Left colon (tissue), 2 donors: ENCODE results near the gene TTC16. TPM values are rescaled to one million over a fixed set of nuclear protein-coding genes. Genes with fewer than 3 reads are reported as not detected.
A peak's percentile ranks its signal among the peaks of the same experiment; 100 is the strongest.

ENCODE experiments used
- ATAC-seq: fragments of 200-7000 bp; cut with Tn5 transposase; one replicate; pipeline ENCODE4 v1.9.1; 2020; ENCODE audit warnings: mild to moderate bottlenecking, moderate library complexity
- DNase-seq, 2 donors: peaks; one replicate each; pipeline ENCODE4 v3.0.0-alpha.2; 2020
- intact Hi-C, 2 donors: fragments of 100-400 bp; cut with DNase I in 1 of 2; cut with micrococcal nuclease in 1 of 2; formaldehyde crosslinking; loops; one replicate each; pipeline versions ENCODE4 v1.11.2 to v1.14.0; 2022; cut with DNase I, micrococcal nuclease
- total RNA-seq, 2 donors: library from RNA; stranded (reverse); fragmentation: NEBNext Ultra II Directional; extraction: Animal tissue kit (Norgen Biotek cat#: 25700); gene quantifications; one replicate each; pipeline ENCODE4 v1.2.1, GENCODE V29; 2021
- donor health status: DM: no; HTN: no; CAD: no.
- donor health status: DM: yes; HTN: yes; CAD: no.

The TTC16 gene
- total RNA-seq, 2 donors from 2014 or later = 0.08 TPM; not detected in 1

- intact Hi-C loops = loop anchor here (5.0 to 10.0 kb wide), 3 partner anchors 141 to 229 kb away; no protein-coding TSS in a partner anchor
- no peak for ATAC-seq
- DNase-seq = no peak
Observed at GRCh38 chr9:127733614-127734013, 17.7 kb downstream of the TTC16 start.

- DNase-seq (no peak), ATAC-seq (no peak)
- intact Hi-C loops = loop anchor here (5.0 to 10.0 kb wide), 3 partner anchors 142 to 229 kb away; no protein-coding TSS in a partner anchor
Observed at GRCh38 chr9:127734247-127734746, 18.4 kb downstream of the TTC16 start.

- intact Hi-C loops = loop anchor here (5.0 to 10.0 kb wide), 5 partner anchors 47 to 230 kb away; no protein-coding TSS in a partner anchor
- peak; percentile 95 for ATAC-seq
- peak; percentile 96 to 98 for DNase-seq
Observed at GRCh38 chr9:127734747-127735529, 19.1 kb downstream of the TTC16 start, which contains the start of gene TOR2A. Gene TOR2A (minus strand): TSS chr9:127735294. CDS start chr9:127735270, 24 bp downstream.

GRCh38 chr9:127735530-127736185, 19.8 kb downstream of the TTC16 start:
- intact Hi-C loops = loop anchor here in 1 of 2 donors (5.0 to 10.0 kb wide), 3 partner anchors 47 to 231 kb away; no protein-coding TSS in a partner anchor
- no peak for ATAC-seq
- DNase-seq = no peak

- DNase-seq (no peak), ATAC-seq (no peak)
- intact Hi-C loops = loop anchor here in 1 of 2 donors (5.0 to 10.0 kb wide), 3 partner anchors 44 to 234 kb away; no protein-coding TSS in a partner anchor
Observed at GRCh38 chr9:127738666-127739065, 22.8 kb downstream of the TTC16 start.

GRCh38 chr9:127739614-127740330, 23.9 kb downstream of the TTC16 start:
- ATAC-seq (no peak), DNase-seq (no peak)
- intact Hi-C loops = loop anchor here in 1 of 2 donors (5.0 to 10.0 kb wide), 3 partner anchors 43 to 235 kb away; no protein-coding TSS in a partner anchor

- intact Hi-C loops = no loop called here
- ATAC-seq (peak; percentile 58), DNase-seq (peak; percentile 65 to 70)
Observed at GRCh38 chr9:127741831-127742434, 26.1 kb downstream of the TTC16 start.

GRCh38 chr9:127742435-127743088, 26.7 kb downstream of the TTC16 start:
- no peak for DNase-seq
- intact Hi-C loops = no loop called here
- ATAC-seq = peak; percentile 3

GRCh38 chr9:127744398-127745110, 28.7 kb downstream of the TTC16 start:
- intact Hi-C loops = no loop called here
- no peak for ATAC-seq

GRCh38 chr9:127746959-127747569, 31.2 kb downstream of the TTC16 start:
- intact Hi-C loops = no loop called here
- DNase-seq = no peak
- no peak for ATAC-seq

More at GRCh38 chr9:127744398-127745110, 28.7 kb downstream of the TTC16 start:
- DNase-seq = no peak

GRCh38 chr9:127749090-127749787, 33.4 kb downstream of the TTC16 start:
- intact Hi-C loops = no loop called here
- ATAC-seq (no peak), DNase-seq (no peak)

- peak in 1 of 2 donors; percentile 45 for DNase-seq
- ATAC-seq = peak; percentile 63
- intact Hi-C loops = no loop called here
Observed at GRCh38 chr9:127751269-127752054, 35.6 kb downstream of the TTC16 start.

- no peak for DNase-seq
- no peak for ATAC-seq
- intact Hi-C loops = no loop called here
Observed at GRCh38 chr9:127753148-127753547, 37.3 kb downstream of the TTC16 start.

- ATAC-seq (no peak), DNase-seq (no peak)
- intact Hi-C loops = no loop called here
Observed at GRCh38 chr9:127753622-127754021, 37.7 kb downstream of the TTC16 start.
